Measurements from ENCODE around the gene KIRREL3. TPM values are rescaled to one million over a fixed set of nuclear protein-coding genes. Genes with fewer than 3 reads are reported as not detected.
A peak's percentile ranks its signal among the peaks of the same experiment; 100 is the strongest.

Gene KIRREL3
- total and polyA plus RNA-seq, 2 experiments from 2014 or later: 16.1 to 35.6 TPM

GRCh38 chr11:126510621-126511370 lies 489.8 kb downstream of the KIRREL3 start:
- Histone ChIP-seq H3K36me3 (ENCODE audit: low read depth) (no peaks in the 10 kb centered on the region), H3K27ac (no peak overlapping the region), H3K9me2 (ENCODE audit: insufficient read depth) (no peaks in the 10 kb centered on the region), H3K4me2 (ENCODE audit: unreplicated experiment) (no peak overlapping the region), H3K9ac (no peak overlapping the region), H3K79me2 (ENCODE audit: insufficient read depth) (no peaks in the 10 kb centered on the region), H4K20me1 (ENCODE audit: insufficient read depth) (no peaks in the 10 kb centered on the region), H3K27me3 (replicated peaks; ENCODE audit: insufficient read depth) (no peaks in the 10 kb centered on the region), H3K4me3 (no peak overlapping the region), H2AFZ (no peak overlapping the region), H3K9me3 (ENCODE audit: low read depth) (no peaks in the 10 kb centered on the region), H3K4me1 (ENCODE audit: insufficient read depth) (no peaks in the 10 kb centered on the region), H3F3A (ENCODE audit: insufficient read depth) (no peaks in the 10 kb centered on the region)
- in situ Hi-C loops (cut with MboI): no loop called here
- WGBS, 2 experiments (ENCODE audit: low coverage in 1 of 2, low lambda C conversion rate in 2 of 2, missing lambda C conversion rate in 2 of 2): 83% methylated on average over 5 of the region's 5 CpGs
- DNase-seq: peak; percentile 9
- no peak for TF ChIP-seq EZH2 (IDR thresholded peaks at IDR 0.05; ENCODE audit: insufficient read depth, poor library complexity, severe bottlenecking)
- TF ChIP-seq EZH2phosphoT487 (IDR thresholded peaks at IDR 0.05; ENCODE audit: insufficient read depth, low read depth): no peak

GRCh38 chr11:126507646-126508045 lies 492.9 kb downstream of the KIRREL3 start:
- Histone ChIP-seq H3K36me3 (ENCODE audit: low read depth) (no peaks in the 10 kb centered on the region), H3K9ac (no peak overlapping the region), H3K9me3 (ENCODE audit: low read depth) (no peaks in the 10 kb centered on the region), H3K9me2 (ENCODE audit: insufficient read depth) (no peaks in the 10 kb centered on the region), H4K20me1 (ENCODE audit: insufficient read depth) (no peaks in the 10 kb centered on the region), H3K79me2 (ENCODE audit: insufficient read depth) (no peaks in the 10 kb centered on the region), H3K27me3 (replicated peaks; ENCODE audit: insufficient read depth) (no peaks in the 10 kb centered on the region), H3K4me2 (ENCODE audit: unreplicated experiment) (no peak overlapping the region), H2AFZ (no peak overlapping the region), H3F3A (ENCODE audit: insufficient read depth) (no peaks in the 10 kb centered on the region), H3K4me1 (ENCODE audit: insufficient read depth) (no peaks in the 10 kb centered on the region), H3K27ac (no peak overlapping the region), H3K4me3 (no peak overlapping the region)
- TF ChIP-seq EZH2 (IDR thresholded peaks at IDR 0.05; ENCODE audit: insufficient read depth, poor library complexity, severe bottlenecking) (no peak), EZH2phosphoT487 (IDR thresholded peaks at IDR 0.05; ENCODE audit: insufficient read depth, low read depth) (no peak)
- in situ Hi-C loops (cut with MboI): no loop called here
- DNase-seq: no peak
- 62 to 65% methylated on average over 8 of the region's 8 CpGs for WGBS, 2 experiments (ENCODE audit: low coverage in 1 of 2, low lambda C conversion rate in 2 of 2, missing lambda C conversion rate in 2 of 2)

DNA sequence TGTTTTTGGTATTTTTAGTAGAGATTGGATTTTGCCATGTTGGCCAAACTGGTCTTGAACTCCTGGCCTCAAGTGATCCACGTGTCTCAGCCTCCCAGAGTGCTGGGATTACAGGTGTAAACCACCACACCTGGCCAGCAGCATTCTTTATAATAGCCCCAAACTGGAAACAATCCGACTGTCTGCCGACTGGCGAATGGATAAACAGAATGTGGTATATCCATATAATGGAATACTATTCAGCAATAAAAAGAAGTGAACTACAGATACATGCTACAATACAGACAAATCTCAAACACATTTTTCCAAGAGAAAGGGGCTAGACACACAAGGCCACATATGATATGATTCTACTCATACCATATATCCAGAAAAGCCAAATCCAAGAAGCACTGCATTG lies 493.8 kb downstream of the KIRREL3 start:
- Histone ChIP-seq H4K20me1 (ENCODE audit: insufficient read depth) (no peaks in the 10 kb centered on the region), H3K36me3 (ENCODE audit: low read depth) (no peaks in the 10 kb centered on the region), H3K9ac (no peak overlapping the region), H3K79me2 (ENCODE audit: insufficient read depth) (no peaks in the 10 kb centered on the region), H2AFZ (no peak overlapping the region), H3K9me2 (ENCODE audit: insufficient read depth) (no peaks in the 10 kb centered on the region), H3K4me2 (ENCODE audit: unreplicated experiment) (no peak overlapping the region), H3K27ac (no peak overlapping the region), H3K27me3 (replicated peaks; ENCODE audit: insufficient read depth) (no peaks in the 10 kb centered on the region), H3K9me3 (ENCODE audit: low read depth) (no peaks in the 10 kb centered on the region), H3K4me1 (ENCODE audit: insufficient read depth) (peaks cover under 1% of the 10 kb centered on the region; the same call in 1 of the 2 replicates), H3F3A (ENCODE audit: insufficient read depth) (no peaks in the 10 kb centered on the region), H3K4me3 (no peak overlapping the region)
- in situ Hi-C loops (cut with MboI): no loop called here
- TF ChIP-seq EZH2phosphoT487 (IDR thresholded peaks at IDR 0.05; ENCODE audit: insufficient read depth, low read depth) (no peak), EZH2 (IDR thresholded peaks at IDR 0.05; ENCODE audit: insufficient read depth, poor library complexity, severe bottlenecking) (no peak)
- DNase-seq: no peak
- WGBS, 2 experiments (ENCODE audit: low coverage in 1 of 2, low lambda C conversion rate in 2 of 2, missing lambda C conversion rate in 2 of 2): 71 to 72% methylated on average over 4 of the region's 4 CpGs

GRCh38 chr11:126502982-126503381 lies 497.6 kb downstream of the KIRREL3 start:
- H3F3A ChIP-seq (ENCODE audit: insufficient read depth): no peaks in the 10 kb centered on the region
- H3K9me2 ChIP-seq (ENCODE audit: insufficient read depth): no peaks in the 10 kb centered on the region
- H3K79me2 ChIP-seq (ENCODE audit: insufficient read depth): no peaks in the 10 kb centered on the region
- no peak for DNase-seq
- no peak for TF ChIP-seq EZH2phosphoT487 (IDR thresholded peaks at IDR 0.05; ENCODE audit: insufficient read depth, low read depth)
- no peak for TF ChIP-seq EZH2 (IDR thresholded peaks at IDR 0.05; ENCODE audit: insufficient read depth, poor library complexity, severe bottlenecking)
- 49 to 52% methylated on average over 5 of the region's 5 CpGs for WGBS, 2 experiments (ENCODE audit: low coverage in 1 of 2, low lambda C conversion rate in 2 of 2, missing lambda C conversion rate in 2 of 2)
- no peak overlapping the region for H3K4me2 ChIP-seq (ENCODE audit: unreplicated experiment)
- no peaks in the 10 kb centered on the region for H3K9me3 ChIP-seq (ENCODE audit: low read depth)
- H3K27me3 ChIP-seq (replicated peaks; ENCODE audit: insufficient read depth): no peaks in the 10 kb centered on the region
- no peak overlapping the region for H3K9ac ChIP-seq
- H3K4me3 ChIP-seq: no peak overlapping the region
- no peak overlapping the region for H3K27ac ChIP-seq
- no peaks in the 10 kb centered on the region for H3K36me3 ChIP-seq (ENCODE audit: low read depth)
- peaks cover 3% of the 10 kb centered on the region; the same call in 1 of the 2 replicates for H3K4me1 ChIP-seq (ENCODE audit: insufficient read depth)
- in situ Hi-C loops (cut with MboI): no loop called here
- H4K20me1 ChIP-seq (ENCODE audit: insufficient read depth): no peaks in the 10 kb centered on the region
- no peak overlapping the region for H2AFZ ChIP-seq
